T-helper 22 cell (primary cell): ENCODE results near the gene DHRS3.

ENCODE experiments used
- DNase-seq: peaks from one replicate; pipeline ENCODE4 v3.0.0-alpha.2; 2020; ENCODE audit warnings: low read depth

DHRS3 gene

GRCh38 chr1:12640237-12640957 is 22.4 kb upstream of the DHRS3 start:
- no peak for DNase-seq

- DNase-seq: no peak
Measured at GRCh38 chr1:12637693-12638092, 19.7 kb upstream of the DHRS3 start.

- DNase-seq: no peak
Measured at GRCh38 chr1:12636098-12636950, 18.3 kb upstream of the DHRS3 start.

- DNase-seq: no peak
Measured at GRCh38 chr1:12634696-12635202, 16.7 kb upstream of the DHRS3 start.

GRCh38 chr1:12634156-12634555 is 16.1 kb upstream of the DHRS3 start:
- DNase-seq: no peak

- DNase-seq: no peak
Measured at GRCh38 chr1:12631571-12631970, 13.6 kb upstream of the DHRS3 start.

- DNase-seq: no peak
Measured at GRCh38 chr1:12630946-12631530, 13.0 kb upstream of the DHRS3 start.

GRCh38 chr1:12629985-12630760 is 12.2 kb upstream of the DHRS3 start:
- DNase-seq: no peak

GRCh38 chr1:12629511-12629956 is 11.5 kb upstream of the DHRS3 start:
- DNase-seq: no peak

- DNase-seq: no peak
Measured at GRCh38 chr1:12627296-12627695, 9.3 kb upstream of the DHRS3 start.

GRCh38 chr1:12626888-12627287 is 8.9 kb upstream of the DHRS3 start:
- DNase-seq: no peak

GRCh38 chr1:12625276-12625675 is 7.3 kb upstream of the DHRS3 start:
- no peak for DNase-seq

- DNase-seq: no peak
Measured at GRCh38 chr1:12622506-12622905, 4.5 kb upstream of the DHRS3 start.

GRCh38 chr1:12621346-12622335 is 3.6 kb upstream of the DHRS3 start:
- no peak for DNase-seq

GRCh38 chr1:12620931-12621330 is 2.9 kb upstream of the DHRS3 start:
- DNase-seq: no peak

- DNase-seq: no peak
Measured at GRCh38 chr1:12620488-12620865, 2.5 kb upstream of the DHRS3 start.

GRCh38 chr1:12619792-12620487 is 1.9 kb upstream of the DHRS3 start:
- peak; percentile 44 for DNase-seq

- peak; percentile 65 for DNase-seq
Measured at GRCh38 chr1:12618965-12619791, 1.2 kb upstream of the DHRS3 start.

- no peak for DNase-seq
Measured at GRCh38 chr1:12618661-12618964, 603 bp upstream of the DHRS3 start.
